KMS-11 (cell line): ENCODE measurements around the gene CACNA1A.
"Not testable (repeated sequence)": the region's sequence is repeated elsewhere in the genome, so short reads cannot be mapped to it uniquely, and the experiment has no call there.

ENCODE experiments used
- H2AFZ ChIP-seq: fragments of 200-600 bp; sonication (generic); 2 replicates; pipeline ENCODE4 v1.6.1; 2016; ENCODE audit warnings: antibody characterized with exemption, mixed run types, low read depth
- H3K27ac ChIP-seq: fragments of 200-600 bp; sonication (generic); 2 replicates; pipeline ENCODE4 v1.6.1; 2016; ENCODE audit warnings: mild to moderate bottlenecking, mixed run types
- H3K27me3 ChIP-seq: fragments of 200-600 bp; sonication (generic); 2 replicates; pipeline ENCODE4 v1.6.1; 2017; ENCODE audit warnings: mild to moderate bottlenecking, low read depth, mixed run types, moderate library complexity; ENCODE audit not compliant: insufficient read depth
- H3K36me3 ChIP-seq: fragments of 200-600 bp; sonication (generic); 2 replicates; pipeline ENCODE4 v1.6.1; 2017; ENCODE audit warnings: mild to moderate bottlenecking, mixed run types; ENCODE audit not compliant: insufficient read depth
- H3K4me1 ChIP-seq: fragments of 200-600 bp; sonication (generic); 2 replicates; pipeline ENCODE4 v1.6.1; 2016; ENCODE audit warnings: mild to moderate bottlenecking, low read depth, mixed run types; ENCODE audit not compliant: poor library complexity, severe bottlenecking
- H3K4me2 ChIP-seq: fragments of 200-600 bp; sonication (generic); 2 replicates; pipeline ENCODE4 v1.7.0; 2016; ENCODE audit warnings: mild to moderate bottlenecking, mixed run types
- H3K4me3 ChIP-seq: fragments of 200-600 bp; sonication (generic); IDR thresholded peaks from 2 replicates; pipeline ENCODE4 v1.6.1; 2017; ENCODE audit warnings: low read depth, low read length, mixed read lengths; ENCODE audit not compliant: insufficient read depth
- H3K79me2 ChIP-seq: fragments of 200-600 bp; sonication (generic); 2 replicates; pipeline ENCODE4 v1.6.1; 2016; ENCODE audit warnings: low read depth, mixed run types; ENCODE audit not compliant: insufficient read depth
- H3K9ac ChIP-seq: fragments of 200-600 bp; sonication (generic); 2 replicates; pipeline ENCODE4 v1.6.1; 2016; ENCODE audit warnings: mild to moderate bottlenecking, mixed run types
- H4K20me1 ChIP-seq: fragments of 200-600 bp; sonication (generic); 2 replicates; pipeline ENCODE4 v1.6.1; 2016; ENCODE audit warnings: mild to moderate bottlenecking, mixed run types; ENCODE audit not compliant: insufficient read depth
- CTCF ChIP-seq: fragments of 200-600 bp; sonication (generic); conservative IDR thresholded peaks from 2 replicates; pipeline ENCODE4 v1.6.1; 2017; ENCODE audit warnings: low read depth, mild to moderate bottlenecking, antibody characterized with exemption, low read length, moderate library complexity, mixed read lengths

CACNA1A gene

GRCh38 chr19:13172346-13173138 lies 333.7 kb downstream of the CACNA1A start:
- no peak overlapping the region for H3K27ac ChIP-seq
- no peak for TF ChIP-seq CTCF
- H3K27me3 ChIP-seq, result no peaks in the 10 kb centered on the region; the same call in 1 of the 2 replicates
- H3K4me3 ChIP-seq, result no peak overlapping the region
- peak overlapping the region; percentile 53; the same call in 1 of the 2 replicates for H2AFZ ChIP-seq
- no peaks in the 10 kb centered on the region for H3K79me2 ChIP-seq
- peaks cover 43% of the 10 kb centered on the region for H3K4me1 ChIP-seq
- no peaks in the 10 kb centered on the region for H3K36me3 ChIP-seq
- peak overlapping the region; percentile 47; the same call in 1 of the 2 replicates for H3K4me2 ChIP-seq
- H3K9ac ChIP-seq, result no peak overlapping the region
- no peaks in the 10 kb centered on the region for H4K20me1 ChIP-seq

DNA sequence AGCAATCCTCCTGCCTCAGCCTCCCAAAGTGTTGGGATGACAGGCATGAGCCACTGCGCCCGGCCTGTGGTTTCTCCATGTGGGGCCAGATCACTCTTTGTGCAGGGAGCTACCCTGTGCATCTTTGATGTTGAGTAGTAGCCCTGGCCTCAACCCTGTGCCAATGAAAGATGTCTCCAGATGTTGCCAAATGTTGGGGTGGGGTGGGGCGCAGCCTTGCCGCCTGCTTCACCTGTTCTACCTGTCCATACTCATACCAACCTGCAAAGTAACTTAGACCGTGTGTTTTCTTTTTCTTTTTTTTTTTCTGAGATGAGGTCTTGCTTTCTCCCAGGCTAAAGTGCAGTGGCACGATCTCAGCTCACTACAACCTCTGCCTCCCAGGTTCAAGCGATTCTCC lies 335.1 kb downstream of the CACNA1A start:
- no peaks in the 10 kb centered on the region for H3K79me2 ChIP-seq
- H3K4me2 ChIP-seq, result no peak overlapping the region
- H3K4me3 ChIP-seq, result no peak overlapping the region
- no peak for TF ChIP-seq CTCF
- H3K4me1 ChIP-seq, result peaks cover 57% of the 10 kb centered on the region
- no peak overlapping the region for H3K9ac ChIP-seq
- H3K27ac ChIP-seq, result no peak overlapping the region
- H3K27me3 ChIP-seq, result no peaks in the 10 kb centered on the region; the same call in 1 of the 2 replicates
- no peaks in the 10 kb centered on the region for H4K20me1 ChIP-seq
- H3K36me3 ChIP-seq, result no peaks in the 10 kb centered on the region
- H2AFZ ChIP-seq, result no peak overlapping the region

GRCh38 chr19:13169769-13170168 lies 336.5 kb downstream of the CACNA1A start:
- no peaks in the 10 kb centered on the region for H3K36me3 ChIP-seq
- H4K20me1 ChIP-seq, result no peaks in the 10 kb centered on the region
- H3K4me1 ChIP-seq, result peaks cover 63% of the 10 kb centered on the region
- H3K27ac ChIP-seq, result no peak overlapping the region
- no peaks in the 10 kb centered on the region for H3K27me3 ChIP-seq
- H3K4me3 ChIP-seq, result no peak overlapping the region
- no peak overlapping the region for H2AFZ ChIP-seq
- H3K79me2 ChIP-seq, result no peaks in the 10 kb centered on the region
- no peak for TF ChIP-seq CTCF
- H3K4me2 ChIP-seq, result no peak overlapping the region
- no peak overlapping the region for H3K9ac ChIP-seq

- H3K4me1 ChIP-seq, result peaks cover 85% of the 10 kb centered on the region
- not testable (repeated sequence) for H3K9ac ChIP-seq, H3K4me3 ChIP-seq, H2AFZ ChIP-seq, H3K27ac ChIP-seq, H4K20me1 ChIP-seq, H3K36me3 ChIP-seq, H3K27me3 ChIP-seq, H3K79me2 ChIP-seq
- H3K4me2 ChIP-seq, result peak overlapping the region; percentile 93; the same call in 1 of the 2 replicates
Measured at GRCh38 chr19:13166151-13166550, 340.1 kb downstream of the CACNA1A start.
